ENCODE data around the gene NAA10.

- TF ChIP-seq POLR2A (IDR thresholded peaks at IDR 0.05; ENCODE audit: low read depth) (peak; percentile 73), CTCF (IDR thresholded peaks at IDR 0.05) (peak; percentile 22 to 32 (median 25)), EP300 (IDR thresholded peaks at IDR 0.05) (no peak), POLR2AphosphoS5 (IDR thresholded peaks at IDR 0.05) (peak; percentile 84 to 85)
Observed at GRCh38 chrX:153927922-153928760, 6.7 kb downstream of the NAA10 start.

Measured in esophagus muscularis mucosa (tissue), 4 donors.